ENCODE measurements around the gene KCTD8.
A peak's percentile ranks its signal among the peaks of the same experiment; 100 is the strongest.

The KCTD8 gene

GRCh38 chr4:44448521-44449461, at the start of gene KCTD8:
TSS of gene KCTD8 (minus strand) at chr4:44448809.
- DNase-seq, result peak in 55 of 56 donors; percentile 33 to 98 (median 91)

GRCh38 chr4:44494810-44495701, 46.4 kb upstream of the KCTD8 start:
- DNase-seq, result no peak

- DNase-seq, result peak in 1 of 56 donors; percentile 1
These were observed 45.3 kb upstream of the KCTD8 start for GRCh38 chr4:44493924-44494323.

- no peak for DNase-seq
These were observed 38.7 kb upstream of the KCTD8 start for GRCh38 chr4:44487341-44487740.

- no peak for DNase-seq
These were observed 31.1 kb upstream of the KCTD8 start for GRCh38 chr4:44479731-44480130.

- DNase-seq, result no peak
These were observed 13.7 kb upstream of the KCTD8 start for GRCh38 chr4:44462259-44462658.

- peak in 52 of 56 donors; percentile 2 to 80 (median 46) for DNase-seq
These were observed 775 bp downstream of the KCTD8 start for GRCh38 chr4:44447563-44448504.

GRCh38 chr4:44446801-44447562, 1.6 kb downstream of the KCTD8 start:
- DNase-seq, result peak in 18 of 56 donors; percentile 1 to 41 (median 20)

GRCh38 chr4:44446191-44446590, 2.4 kb downstream of the KCTD8 start:
- DNase-seq, result peak in 4 of 56 donors; percentile 0 to 18 (median 2)

- no peak for DNase-seq
These were observed 9.9 kb downstream of the KCTD8 start for GRCh38 chr4:44438687-44439086.

GRCh38 chr4:44434247-44434646, 14.4 kb downstream of the KCTD8 start:
- no peak for DNase-seq

GRCh38 chr4:44425614-44426208, 22.9 kb downstream of the KCTD8 start:
- peak in 24 of 56 donors; percentile 0 to 62 (median 10) for DNase-seq

GRCh38 chr4:44422912-44423311, 25.7 kb downstream of the KCTD8 start:
- DNase-seq, result no peak

- no peak for DNase-seq
These were observed 27.1 kb downstream of the KCTD8 start for GRCh38 chr4:44421330-44422065.

GRCh38 chr4:44415251-44415650, 33.4 kb downstream of the KCTD8 start:
- DNase-seq, result no peak

GRCh38 chr4:44368413-44369167, 80.0 kb downstream of the KCTD8 start:
- DNase-seq, result no peak

- DNase-seq, result no peak
These were observed 94.4 kb downstream of the KCTD8 start for GRCh38 chr4:44354172-44354571.

- no peak for DNase-seq
These were observed 97.5 kb downstream of the KCTD8 start for GRCh38 chr4:44351069-44351468.

Measured in amygdala (tissue), 56 donors.